H1 (cell line): ENCODE results near the gene COL25A1. TPM values are rescaled to one million over a fixed set of nuclear protein-coding genes. Genes with fewer than 3 reads are reported as not detected.

Source experiments
- BACH1 ChIP-seq: IDR thresholded peaks from 2 replicates; pipeline ENCODE4 v1.6.1; 2012; ENCODE audit warnings: low read length, improper control_type of control experiment
- EP300 ChIP-seq, 2 experiments: IDR thresholded peaks; 1 replicate in 1 of 2; 2 replicates in 1 of 2; pipeline ENCODE4 v1.6.1; 2011 to 2012; ENCODE audit warnings: low read depth in 2 of 2, low read length in 2 of 2, mild to moderate bottlenecking in 2 of 2, borderline replicate concordance in 1 of 2, inconsistent platforms in 1 of 2, moderate library complexity in 1 of 2
- FOSL1 ChIP-seq: IDR thresholded peaks from 2 replicates; pipeline ENCODE4 v1.6.1; 2011; ENCODE audit warnings: mild to moderate bottlenecking, low read depth, low read length, moderate library complexity; ENCODE audit not compliant: insufficient read depth
- RNF2 ChIP-seq: fragments of 200-900, 300-1000 bp; sonication (generic); IDR thresholded peaks from 2 replicates; pipeline ENCODE4 v1.7.1; 2016; ENCODE audit warnings: borderline replicate concordance, low read depth, mild to moderate bottlenecking, antibody characterized with exemption, low read length; ENCODE audit not compliant: poor library complexity, severe bottlenecking; ENCODE audit errors: missing control alignments
- SAP30 ChIP-seq: fragments of 300-600 bp; sonication (generic); IDR thresholded peaks from 2 replicates; pipeline ENCODE4 v1.7.1; 2012; ENCODE audit warnings: low read length, moderate library complexity, mild to moderate bottlenecking, inconsistent platforms; ENCODE audit not compliant: insufficient read depth, insufficient replicate concordance
- TEAD4 ChIP-seq: IDR thresholded peaks from 2 replicates; pipeline ENCODE4 v1.6.1; 2012; ENCODE audit warnings: low read depth, low read length, inconsistent platforms, mixed read lengths
- YY1 ChIP-seq: IDR thresholded peaks from 2 replicates; pipeline ENCODE4 v1.6.1; 2011; ENCODE audit warnings: low read depth, mild to moderate bottlenecking, low read length
- polyA plus RNA-seq, 7 experiments: library from polyadenylated mRNA; depleted of rRNA in 3 of 7; stranded (reverse) in 5 of 7; unstranded in 2 of 7; fragments of >200 nt in 5 of 7; fragments of 200-250 nt in 2 of 7; gene quantifications; 1 replicate in 5 of 7; 2 replicates in 1 of 7; 4 replicates in 1 of 7; pipeline versions ENCODE4 v1.2.1 to v1.2.3, GENCODE V29; 2011 to 2013; ENCODE audit warnings: missing spikeins in 2 of 7, mixed read lengths in 2 of 7
- total RNA-seq: library from RNA; stranded (reverse); fragmentation: NEBNext Ultra II Directional; extraction: Animal tissue kit (Norgen Biotek cat#: 25700); gene quantifications from 2 replicates; pipeline ENCODE4 v1.2.1, GENCODE V29; 2021

COL25A1 gene
- total and polyA plus RNA-seq, 2 of the 8 experiments (the other 6 are each of a cell fraction or from before 2014, with no cell fraction given) = 1.1 to 8.3 TPM

DNA sequence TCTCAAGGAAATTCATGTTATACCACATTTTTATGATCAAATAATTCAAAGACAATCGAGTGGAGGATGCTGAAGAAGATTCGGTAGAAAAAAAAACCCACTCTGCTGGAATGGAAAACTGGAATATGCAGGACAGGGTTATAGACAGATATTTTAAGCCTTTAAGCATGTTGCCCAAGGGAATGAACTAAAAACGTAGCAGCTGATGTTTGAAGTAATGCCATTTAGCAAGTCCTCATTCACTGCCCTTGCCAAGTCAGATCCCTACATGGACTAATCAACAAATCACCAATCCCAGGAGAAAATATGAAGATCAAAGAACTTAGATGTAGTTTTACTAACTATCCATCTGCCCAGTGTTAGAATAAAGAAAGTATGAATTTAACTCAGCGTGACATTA, 464.0 kb downstream of the COL25A1 start (continued):
- TF ChIP-seq SAP30 (no peak), EP300 (IDR thresholded peaks at IDR 0.05; ENCODE audit: borderline replicate concordance in 1 of 2, low read depth in 2 of 2, low read length in 2 of 2) (no peak), TEAD4 (no peak), YY1 (no peak), FOSL1 (no peak), RNF2 (no peak), BACH1 (no peak)
